NT2/D1 (cell line): ENCODE data around the gene MED15.

Experiments used
- SUZ12 ChIP-seq: IDR thresholded peaks from 2 replicates; pipeline ENCODE4 v1.6.1; 2011; ENCODE audit not compliant: insufficient read length, insufficient read depth; ENCODE audit errors: extremely low read depth
- YY1 ChIP-seq: IDR thresholded peaks from 2 replicates; pipeline ENCODE4 v1.6.1; 2011; ENCODE audit not compliant: insufficient read length, insufficient read depth

DNA sequence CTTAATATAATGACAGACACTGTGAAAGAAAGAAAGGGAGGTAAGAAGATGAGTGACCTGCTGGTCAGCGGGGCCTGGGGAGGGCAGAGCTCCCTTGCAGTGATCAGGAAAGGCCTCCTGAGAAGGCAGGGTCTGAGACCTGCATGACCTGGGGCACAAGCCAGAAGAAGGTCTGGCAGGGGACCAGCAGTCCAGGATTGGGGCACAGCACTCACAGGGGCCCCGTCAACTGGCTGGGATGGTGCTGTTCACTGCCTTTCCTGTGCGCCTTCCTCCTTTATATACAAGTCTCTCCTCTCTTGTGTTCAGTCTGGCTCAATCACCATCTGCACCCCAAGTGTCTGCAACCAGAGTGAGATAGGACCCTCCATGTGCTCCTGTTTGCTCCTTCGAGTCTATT, 47.5 kb upstream of the MED15 start:
- TF ChIP-seq SUZ12 (no peak), YY1 (no peak)
